SJCRH30 (cell line): ENCODE measurements around the gene TLE7. TPM values are rescaled to one million over a fixed set of nuclear protein-coding genes. Genes with fewer than 3 reads are reported as not detected.

ENCODE experiments used
- DNase-seq, 2 experiments: peaks; one replicate each; pipeline ENCODE4 v3.0.0-alpha.2; 2015 to 2020
- H3K27ac ChIP-seq: fragments of 250-450 bp; sonication (Bioruptor Pico); 2 replicates; pipeline ENCODE4 v1.5.1; 2020; ENCODE audit warnings: mild to moderate bottlenecking, moderate library complexity
- H3K27me3 ChIP-seq: fragments of 250-450 bp; sonication (Bioruptor Pico); 2 replicates; pipeline ENCODE4 v1.5.1; 2020; ENCODE audit warnings: mild to moderate bottlenecking, moderate library complexity
- H3K36me3 ChIP-seq: fragments of 250-450 bp; sonication (Bioruptor Pico); 2 replicates; pipeline ENCODE4 v1.5.1; 2020; ENCODE audit warnings: mild to moderate bottlenecking, moderate library complexity
- H3K4me1 ChIP-seq: fragments of 250-450 bp; sonication (Bioruptor Pico); 2 replicates; pipeline ENCODE4 v1.5.1; 2020; ENCODE audit warnings: mild to moderate bottlenecking, moderate library complexity
- H3K4me3 ChIP-seq: fragments of 250-450 bp; sonication (Bioruptor Pico); 2 replicates; pipeline ENCODE4 v1.5.1; 2020; ENCODE audit warnings: mild to moderate bottlenecking, moderate library complexity
- H3K9me3 ChIP-seq: fragments of 250-450 bp; sonication (Bioruptor Pico); replicated peaks from 2 replicates; pipeline ENCODE4 v1.5.1; 2020; ENCODE audit warnings: mild to moderate bottlenecking, moderate library complexity
- total RNA-seq: library from RNA; depleted of rRNA; stranded (reverse); fragments of >200 nt; shearing (Covaris generic); gene quantifications from 2 replicates; pipeline ENCODE4 v1.2.3, GENCODE V29; 2014

Gene TLE7
- total RNA-seq, 1 experiment from 2014 or later, result not detected

DNA sequence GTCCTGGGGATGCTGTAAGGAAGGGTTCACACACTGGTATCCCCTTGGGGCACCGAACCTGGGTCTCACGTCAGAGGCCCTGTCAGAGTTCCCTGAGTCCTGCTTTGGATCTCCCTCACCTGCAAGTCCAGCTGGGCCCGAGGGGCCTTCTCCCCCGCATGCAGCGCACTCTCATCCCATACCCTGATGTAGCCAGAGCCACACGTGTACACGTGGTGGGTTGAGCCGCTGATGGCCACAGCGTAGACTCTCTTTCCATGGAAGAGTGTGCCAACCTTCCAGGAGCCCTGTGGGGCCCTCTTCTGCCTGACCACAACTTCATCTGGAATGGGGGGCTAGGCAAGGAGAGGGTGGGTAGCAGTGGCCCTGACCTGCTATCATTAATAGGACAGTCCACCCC is 9.9 kb downstream of the TLE7 start:
- Histone ChIP-seq H3K27me3 (no peaks in the 10 kb centered on the region), H3K9me3 (no peaks in the 10 kb centered on the region), H3K27ac (no peak overlapping the region), H3K4me1 (no peaks in the 10 kb centered on the region), H3K4me3 (no peak overlapping the region), H3K36me3 (no peaks in the 10 kb centered on the region)
- no peak for DNase-seq

DNA sequence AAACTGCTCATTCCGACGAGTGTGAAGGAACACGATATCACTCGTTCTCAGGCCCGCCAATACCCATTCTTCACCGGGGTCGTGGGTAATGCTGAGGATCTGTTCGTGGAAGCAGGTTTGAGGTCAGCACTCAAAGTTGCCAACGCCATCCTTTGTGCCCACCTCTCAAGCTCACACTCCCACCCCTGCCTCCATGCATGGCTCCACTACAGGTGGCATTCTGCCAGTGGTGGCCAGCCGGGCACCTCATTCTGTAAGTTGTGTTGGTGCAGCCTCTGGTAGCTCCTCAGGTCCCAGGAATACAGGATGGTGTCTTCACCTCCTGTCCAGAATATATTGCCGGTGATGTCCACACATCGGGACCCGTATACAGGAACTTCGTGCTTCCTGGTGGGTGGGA is 10.7 kb downstream of the TLE7 start:
- no peaks in the 10 kb centered on the region for H3K27me3 ChIP-seq
- DNase-seq, result no peak

DNA sequence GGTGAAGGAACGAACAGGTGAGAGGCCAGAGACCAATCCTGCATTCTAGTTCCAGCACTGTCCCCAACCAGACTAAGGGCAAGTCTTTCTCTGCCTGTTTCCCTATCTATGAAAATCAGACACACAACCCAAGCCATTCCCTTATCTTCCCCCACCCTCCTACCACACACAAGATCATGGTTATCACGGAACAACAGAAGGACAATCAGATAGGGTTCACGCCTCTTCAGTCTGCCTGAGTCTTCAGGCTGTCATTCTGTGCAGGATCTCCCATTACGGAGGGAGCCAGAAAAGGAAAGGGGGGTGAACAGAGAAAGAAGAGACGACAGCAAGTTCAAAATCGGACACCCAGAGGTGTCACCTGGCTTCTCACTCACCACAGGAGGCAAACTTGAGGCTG is 11.1 kb downstream of the TLE7 start:
- no peak overlapping the region for H3K27ac ChIP-seq
- no peak for DNase-seq
- H3K36me3 ChIP-seq, result no peaks in the 10 kb centered on the region
- no peaks in the 10 kb centered on the region for H3K27me3 ChIP-seq
- no peak overlapping the region for H3K4me3 ChIP-seq
- no peaks in the 10 kb centered on the region for H3K4me1 ChIP-seq
- no peaks in the 10 kb centered on the region for H3K9me3 ChIP-seq

More for the DNA sequence above, 10.7 kb downstream of the TLE7 start:
- H3K36me3 ChIP-seq, result no peaks in the 10 kb centered on the region
- no peaks in the 10 kb centered on the region for H3K4me1 ChIP-seq
- no peaks in the 10 kb centered on the region for H3K9me3 ChIP-seq
- H3K4me3 ChIP-seq, result no peak overlapping the region
- no peak overlapping the region for H3K27ac ChIP-seq

DNA sequence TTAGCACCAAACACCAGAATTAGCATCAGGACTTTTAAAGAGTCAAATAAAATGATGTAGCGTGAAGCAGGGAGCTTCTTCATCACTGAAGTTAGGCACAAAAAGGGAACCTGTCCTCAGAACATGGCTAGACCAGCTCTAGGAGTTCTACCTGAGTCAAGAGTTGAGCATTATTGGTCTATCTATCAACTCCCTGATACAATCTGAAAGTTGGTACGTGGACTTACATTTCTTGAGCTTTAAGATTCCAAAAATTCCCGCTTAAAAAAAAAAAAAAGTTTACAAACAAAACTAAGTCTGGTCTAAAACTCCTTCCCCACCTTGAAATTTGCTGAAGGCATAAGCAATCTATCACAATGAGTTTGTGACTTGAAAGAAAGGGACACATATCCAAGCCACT is 12.3 kb downstream of the TLE7 start:
- DNase-seq, result no peak
- no peak overlapping the region for H3K27ac ChIP-seq
- H3K27me3 ChIP-seq, result no peaks in the 10 kb centered on the region
- H3K4me1 ChIP-seq, result no peaks in the 10 kb centered on the region
- H3K4me3 ChIP-seq, result no peak overlapping the region
- H3K9me3 ChIP-seq, result no peaks in the 10 kb centered on the region
- no peaks in the 10 kb centered on the region for H3K36me3 ChIP-seq

DNA sequence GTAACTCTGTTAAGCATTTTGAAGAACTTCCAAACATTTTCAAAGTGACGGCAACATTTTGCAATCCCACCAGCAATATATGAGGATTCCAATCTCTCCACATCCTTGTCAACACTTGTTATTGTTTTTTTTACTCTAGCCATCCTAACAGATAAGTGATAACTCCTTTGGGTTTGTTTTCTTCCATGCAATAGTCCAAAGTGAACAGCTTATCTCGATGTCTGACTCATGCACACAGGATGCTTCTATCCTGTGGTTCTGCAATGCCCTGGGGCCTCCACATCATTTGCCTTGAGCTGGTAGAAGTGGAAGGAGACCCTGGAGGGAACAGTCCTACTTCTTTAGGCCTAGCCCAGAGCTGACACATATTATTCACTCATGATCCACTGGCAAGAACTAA is 13.0 kb downstream of the TLE7 start:
- Histone ChIP-seq H3K36me3 (no peaks in the 10 kb centered on the region), H3K4me3 (no peak overlapping the region), H3K27me3 (no peaks in the 10 kb centered on the region), H3K27ac (no peak overlapping the region), H3K4me1 (no peaks in the 10 kb centered on the region), H3K9me3 (no peaks in the 10 kb centered on the region)
- no peak for DNase-seq

DNA sequence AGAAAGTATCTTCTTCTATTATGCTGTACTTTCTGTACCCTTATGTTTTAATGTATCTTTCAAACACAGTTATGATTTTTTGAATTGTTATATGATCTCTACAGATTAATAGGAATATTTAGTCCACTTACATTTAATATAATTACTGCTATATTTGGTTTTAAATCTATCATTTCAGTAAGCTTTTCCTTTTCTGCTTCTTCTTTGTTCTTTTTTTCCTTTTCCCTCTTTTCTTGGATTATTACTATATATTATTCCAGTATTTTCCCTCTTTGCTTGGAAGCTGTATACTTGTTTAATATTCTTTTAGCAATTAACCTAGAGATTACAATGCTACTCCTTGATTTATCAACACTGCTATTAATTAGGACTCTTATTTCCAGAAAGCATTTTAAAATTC is 13.5 kb downstream of the TLE7 start:
- Histone ChIP-seq H3K9me3 (no peaks in the 10 kb centered on the region), H3K27ac (no peak overlapping the region), H3K4me3 (no peak overlapping the region), H3K4me1 (no peaks in the 10 kb centered on the region), H3K36me3 (no peaks in the 10 kb centered on the region), H3K27me3 (no peaks in the 10 kb centered on the region)
- DNase-seq, result no peak

DNA sequence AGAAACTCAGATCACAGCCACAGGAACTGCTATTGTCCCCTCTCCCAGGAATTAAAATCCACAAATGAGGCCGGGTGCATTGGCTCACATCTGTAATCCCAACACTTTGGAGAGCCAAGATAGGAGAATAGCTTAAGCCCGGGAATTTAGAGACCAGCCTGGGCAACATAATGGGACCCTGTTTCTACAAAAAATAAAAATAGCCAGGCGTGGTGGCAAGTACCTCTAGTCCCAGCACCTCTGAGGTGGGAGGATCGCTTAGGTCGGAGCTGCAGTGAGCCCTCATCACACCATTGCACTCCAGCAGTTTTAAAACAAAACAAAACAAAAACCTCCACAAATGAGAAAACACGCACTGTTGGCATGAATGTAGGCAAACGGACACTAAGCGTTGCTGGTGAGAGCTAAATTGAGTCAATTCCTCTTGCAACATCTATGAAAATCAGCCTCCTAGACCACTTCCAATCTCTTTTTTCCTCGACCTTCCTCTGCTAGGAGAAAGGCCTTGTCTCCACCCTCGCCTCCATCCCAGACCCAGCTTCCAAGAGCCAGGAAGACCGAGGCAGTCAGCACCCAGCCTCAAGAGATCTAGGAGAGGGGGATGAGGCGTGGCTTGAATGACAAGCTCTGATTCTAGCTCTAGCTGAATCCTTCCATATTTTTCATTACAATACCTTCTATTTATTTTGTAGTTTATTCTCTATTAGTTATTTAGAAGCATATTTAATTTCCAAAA is 14.8 kb downstream of the TLE7 start:
- no peaks in the 10 kb centered on the region for H3K36me3 ChIP-seq
- no peak for DNase-seq
- H3K27me3 ChIP-seq, result no peaks in the 10 kb centered on the region
- no peak overlapping the region for H3K4me3 ChIP-seq
- H3K4me1 ChIP-seq, result no peaks in the 10 kb centered on the region
- no peaks in the 10 kb centered on the region for H3K9me3 ChIP-seq
- H3K27ac ChIP-seq, result no peak overlapping the region

DNA sequence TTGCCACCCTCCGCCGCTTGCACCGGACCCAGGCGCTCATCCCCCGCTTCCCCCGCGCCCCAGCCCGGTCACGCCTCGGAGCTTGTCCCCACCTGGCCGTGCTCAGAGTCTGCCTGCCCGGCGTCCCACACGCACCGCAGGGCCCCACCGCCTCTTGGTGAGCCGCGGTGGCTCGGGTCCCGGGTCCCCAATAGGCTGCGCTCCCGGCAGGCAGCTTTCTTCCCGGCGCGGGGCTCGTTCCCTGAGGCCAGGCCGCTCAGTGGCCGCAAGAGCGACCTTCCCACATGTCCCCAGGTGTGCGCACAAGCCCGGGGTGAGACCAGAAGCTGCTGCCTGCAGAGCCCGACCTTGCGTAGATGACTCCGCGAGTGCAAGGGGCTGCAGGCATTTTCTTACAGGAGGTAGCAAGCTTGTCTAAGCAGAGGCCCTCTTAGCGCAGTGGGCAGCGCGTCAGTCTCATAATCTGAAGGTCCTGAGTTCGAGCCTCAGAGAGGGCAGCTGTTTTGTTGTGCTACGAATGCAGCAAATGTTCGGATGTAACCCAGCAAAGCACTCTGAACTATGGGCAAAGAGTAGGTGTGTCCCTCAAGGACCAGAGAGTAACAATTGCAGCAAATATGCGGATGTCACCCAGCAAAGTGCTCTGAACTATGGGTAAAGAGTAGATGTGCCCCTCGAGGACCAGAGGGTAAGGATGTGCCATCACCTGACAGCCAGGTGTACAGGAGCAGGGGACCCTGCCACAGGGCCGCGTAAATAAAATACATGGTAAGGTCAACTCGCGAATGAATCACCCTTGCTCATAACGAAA is 15.6 kb downstream of the TLE7 start:
- H3K9me3 ChIP-seq, result no peaks in the 10 kb centered on the region
- no peaks in the 10 kb centered on the region for H3K4me1 ChIP-seq
- no peak overlapping the region for H3K4me3 ChIP-seq
- H3K27me3 ChIP-seq, result no peaks in the 10 kb centered on the region
- no peak overlapping the region for H3K27ac ChIP-seq
- no peaks in the 10 kb centered on the region for H3K36me3 ChIP-seq
- DNase-seq, result no peak

DNA sequence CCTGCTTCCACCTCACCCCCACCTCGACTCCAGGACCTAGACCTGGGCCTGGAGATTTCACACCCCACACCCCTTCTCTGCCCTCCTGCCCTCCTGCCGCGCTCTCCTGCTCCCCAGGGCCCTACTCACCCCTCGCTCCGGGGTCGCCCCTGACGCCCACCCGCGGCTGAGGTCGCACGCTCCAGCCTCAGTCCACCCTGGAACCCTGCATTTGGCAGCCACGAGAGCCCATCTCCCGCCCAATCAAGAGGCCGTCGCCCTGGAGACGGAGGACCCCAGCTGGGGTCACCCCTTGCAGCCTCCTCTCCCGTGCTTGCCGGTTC is 16.1 kb downstream of the TLE7 start:
- H3K4me1 ChIP-seq, result no peaks in the 10 kb centered on the region
- H3K9me3 ChIP-seq, result no peaks in the 10 kb centered on the region

DNA sequence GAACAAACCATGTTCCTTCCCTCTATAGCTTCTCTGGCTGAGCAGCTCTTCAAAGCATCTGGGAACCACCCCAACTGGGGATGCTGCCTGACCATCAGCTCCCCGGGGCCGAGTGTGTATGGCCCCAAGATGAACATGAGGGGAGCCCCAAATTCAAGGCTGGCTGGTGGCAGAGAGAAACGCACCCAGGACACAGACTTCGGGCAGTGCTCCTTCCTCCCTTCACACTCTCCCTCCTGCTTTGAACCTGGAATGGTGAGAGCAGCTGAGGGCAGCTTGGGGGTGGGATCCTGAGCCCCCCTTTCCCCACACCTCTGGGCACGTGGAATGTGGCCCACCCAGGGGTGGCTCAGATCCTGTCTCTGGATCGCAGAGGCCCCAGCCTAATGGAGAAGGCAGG is 17.2 kb downstream of the TLE7 start:
- no peak for DNase-seq
- Histone ChIP-seq H3K36me3 (no peaks in the 10 kb centered on the region), H3K4me1 (no peaks in the 10 kb centered on the region), H3K27ac (no peak overlapping the region), H3K4me3 (no peak overlapping the region), H3K27me3 (no peaks in the 10 kb centered on the region), H3K9me3 (no peaks in the 10 kb centered on the region)

More for the DNA sequence above, 16.1 kb downstream of the TLE7 start:
- Histone ChIP-seq H3K27ac (no peak overlapping the region), H3K27me3 (no peaks in the 10 kb centered on the region), H3K4me3 (no peak overlapping the region), H3K36me3 (no peaks in the 10 kb centered on the region)
- DNase-seq, result no peak

DNA sequence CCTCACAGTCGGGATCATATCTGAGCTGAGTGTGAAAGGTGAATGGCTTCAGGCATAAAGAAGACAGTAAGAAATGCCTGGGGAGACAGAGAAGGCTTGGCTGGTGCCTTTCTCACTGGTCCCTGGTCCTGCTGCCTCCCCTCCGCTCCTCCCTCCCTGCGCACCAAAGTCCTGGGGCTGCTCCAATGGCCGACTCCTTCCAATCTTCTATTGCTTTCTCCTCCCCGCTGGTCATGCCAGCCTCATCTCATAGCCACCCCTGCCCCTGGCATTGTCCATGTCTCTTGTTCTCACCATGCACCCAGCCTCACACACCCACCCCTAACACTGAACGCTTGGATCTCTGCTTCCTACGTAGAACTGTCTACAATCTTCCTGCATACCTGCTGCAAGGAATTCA is 18.0 kb downstream of the TLE7 start:
- H3K9me3 ChIP-seq, result no peaks in the 10 kb centered on the region
- DNase-seq, result no peak
- H3K4me3 ChIP-seq, result no peak overlapping the region
- H3K4me1 ChIP-seq, result no peaks in the 10 kb centered on the region
- H3K27ac ChIP-seq, result no peak overlapping the region
- no peaks in the 10 kb centered on the region for H3K36me3 ChIP-seq
- H3K27me3 ChIP-seq, result no peaks in the 10 kb centered on the region

DNA sequence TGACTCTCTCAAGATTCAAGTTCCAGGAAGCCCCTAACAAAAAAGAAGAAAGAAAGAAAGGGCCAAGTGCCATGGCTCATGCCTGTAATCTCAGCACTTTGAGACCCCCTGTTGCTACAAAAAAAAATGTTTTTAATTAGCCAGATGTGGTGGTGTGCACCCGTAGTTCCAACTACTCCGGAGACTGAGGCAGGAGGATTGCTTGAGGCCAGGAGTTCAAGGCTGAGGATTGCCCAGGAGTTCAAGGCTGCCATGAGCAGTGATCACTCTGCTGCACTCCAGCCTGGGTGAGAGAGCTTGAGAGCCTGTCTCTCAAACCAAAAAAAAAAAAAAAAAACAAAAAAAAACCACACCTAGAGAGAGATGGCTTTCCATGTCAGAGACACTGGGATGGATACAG is 18.8 kb downstream of the TLE7 start:
- H3K9me3 ChIP-seq, result no peaks in the 10 kb centered on the region
- H3K4me3 ChIP-seq, result no peak overlapping the region
- DNase-seq, result no peak
- no peaks in the 10 kb centered on the region for H3K27me3 ChIP-seq
- H3K4me1 ChIP-seq, result no peaks in the 10 kb centered on the region
- no peak overlapping the region for H3K27ac ChIP-seq
- no peaks in the 10 kb centered on the region for H3K36me3 ChIP-seq

DNA sequence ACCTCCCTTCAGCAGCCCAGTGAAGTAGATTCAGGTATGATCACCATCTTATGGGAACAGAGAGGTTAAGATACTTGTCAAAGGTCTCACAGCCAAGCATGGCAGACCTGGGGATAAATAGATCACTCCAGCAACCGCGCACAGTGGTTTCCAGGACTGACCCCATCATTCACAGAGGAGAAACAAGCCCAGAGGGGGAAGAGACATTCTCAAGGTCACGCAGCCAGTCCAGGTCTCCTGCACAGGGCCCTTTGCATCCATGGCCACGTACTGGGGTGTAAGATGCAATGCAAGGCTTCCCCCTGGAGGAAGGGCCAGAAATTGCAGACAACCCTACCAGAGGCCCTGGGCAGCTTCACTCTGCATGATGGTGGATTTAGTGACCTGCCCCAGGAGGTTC is 19.9 kb downstream of the TLE7 start:
- Histone ChIP-seq H3K9me3 (no peaks in the 10 kb centered on the region), H3K4me1 (no peaks in the 10 kb centered on the region), H3K27me3 (no peaks in the 10 kb centered on the region), H3K36me3 (no peaks in the 10 kb centered on the region), H3K27ac (no peak overlapping the region), H3K4me3 (no peak overlapping the region)
- DNase-seq, result peak; percentile 13 to 36

DNA sequence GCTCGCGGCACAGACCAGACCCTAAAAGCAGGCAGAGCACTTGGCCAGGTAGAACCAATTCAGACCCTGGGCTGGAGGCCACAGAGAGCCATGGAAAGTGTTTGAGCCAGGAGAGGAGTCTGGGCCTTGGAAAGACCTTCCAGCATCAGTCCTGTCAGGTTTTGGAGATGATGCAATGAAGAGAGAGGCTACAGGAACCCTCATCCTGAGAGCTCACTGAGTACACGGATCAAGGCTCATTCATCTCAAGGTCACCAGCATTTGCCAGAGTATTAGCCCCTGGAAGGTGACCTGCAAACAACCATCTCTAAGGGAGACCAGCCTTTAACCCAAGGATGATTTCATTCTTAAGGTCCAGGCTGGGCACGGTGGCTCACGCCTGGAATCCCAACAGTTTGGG is 27.8 kb downstream of the TLE7 start:
- H3K27ac ChIP-seq, result no peak overlapping the region
- H3K9me3 ChIP-seq, result no peaks in the 10 kb centered on the region

DNA sequence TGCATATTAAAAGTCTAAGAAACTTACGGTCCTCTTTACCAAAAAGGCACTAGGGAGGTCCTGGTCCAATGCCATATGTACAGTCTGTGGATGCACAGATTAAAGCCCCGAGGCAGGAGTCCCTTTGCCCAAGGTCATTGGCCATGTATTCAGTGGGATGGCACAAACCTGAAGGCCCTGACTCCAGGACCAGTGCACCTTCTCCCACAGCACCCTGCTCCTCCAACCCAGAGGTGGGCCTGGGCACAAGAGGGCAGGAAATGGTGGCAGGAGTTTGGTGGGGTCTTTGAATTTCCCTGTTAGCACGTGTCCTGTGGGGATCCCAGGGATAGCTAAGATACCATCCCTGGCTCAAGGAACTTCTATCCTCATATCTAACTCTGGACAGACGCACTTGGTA is 28.5 kb downstream of the TLE7 start:
- no peak overlapping the region for H3K27ac ChIP-seq
- no peaks in the 10 kb centered on the region for H3K27me3 ChIP-seq
- no peaks in the 10 kb centered on the region for H3K9me3 ChIP-seq
- no peaks in the 10 kb centered on the region for H3K36me3 ChIP-seq
- no peak overlapping the region for H3K4me3 ChIP-seq
- no peak for DNase-seq
- H3K4me1 ChIP-seq, result no peaks in the 10 kb centered on the region

More for the DNA sequence above, 27.8 kb downstream of the TLE7 start:
- no peaks in the 10 kb centered on the region for H3K36me3 ChIP-seq
- no peaks in the 10 kb centered on the region for H3K4me1 ChIP-seq
- no peak for DNase-seq
- H3K27me3 ChIP-seq, result no peaks in the 10 kb centered on the region
- no peak overlapping the region for H3K4me3 ChIP-seq
